B cell (primary cell): ENCODE results near the gene FMN1. TPM values are rescaled to one million over a fixed set of nuclear protein-coding genes. Genes with fewer than 3 reads are reported as not detected.

ENCODE experiments used
- ATAC-seq: fragments of 200-7000 bp; cut with Tn5 transposase; one replicate; pipeline ENCODE4 v1.10.0; 2021; ENCODE audit warnings: low read depth, mild to moderate bottlenecking, moderate number of reproducible peaks, moderate library complexity
- CTCF ChIA-PET: fragments of 350-600 bp; sonication (Branson Sonifier 250); formaldehyde crosslinking; loops from one replicate; lab custom pipeline; 2021; ENCODE audit warnings: antibody characterized with exemption, inconsistent platforms; lab: Charles Lee
- POLR2A ChIA-PET: fragments of 350-600 bp; sonication (Branson Sonifier 250); formaldehyde crosslinking; loops from one replicate; lab custom pipeline; 2021; ENCODE audit warnings: antibody characterized with exemption; lab: Charles Lee
- DNase-seq: peaks from one replicate; pipeline ENCODE4 v3.0.0; 2013
- H2AFZ ChIP-seq: 2 replicates; pipeline ENCODE4 v1.6.1; 2012; ENCODE audit warnings: mild to moderate bottlenecking, low read depth, low read length; ENCODE audit not compliant: insufficient read depth, poor library complexity, severe bottlenecking
- H3K27ac ChIP-seq, 2 donors: 1 replicate in 1 of 2; 2 replicates in 1 of 2; pipeline ENCODE4 v1.5.1; 2012 to 2013; ENCODE audit warnings: low read length in 2 of 2, mild to moderate bottlenecking in 2 of 2, moderate library complexity in 1 of 2
- H3K27me3 ChIP-seq, 4 experiments: fragments of 200-600 bp in 1 of 4; sonication (generic) in 1 of 4; replicated peaks in 1 of 4; 1 replicate in 2 of 4; 2 replicates in 2 of 4; pipeline versions ENCODE4 v1.6.1 to v1.7.0; 2013 to 2016; ENCODE audit warnings: low read length in 3 of 4, mild to moderate bottlenecking in 2 of 4, mixed read lengths in 1 of 4, moderate library complexity in 1 of 4; ENCODE audit not compliant: insufficient read depth in 4 of 4, control insufficient read depth in 3 of 4; ENCODE audit errors: control extremely low read depth in 1 of 4
- H3K36me3 ChIP-seq, 2 experiments: replicated peaks in 1 of 2; 1 replicate in 1 of 2; 2 replicates in 1 of 2; pipeline versions ENCODE4 v1.6.1 to v1.7.1; 2013; ENCODE audit warnings: low read length in 1 of 2; ENCODE audit not compliant: insufficient read depth in 2 of 2, control insufficient read depth in 1 of 2; ENCODE audit errors: control extremely low read depth in 1 of 2, extremely low read depth in 1 of 2
- H3K4me1 ChIP-seq, 2 donors: fragments of 200-600 bp in 1 of 2; sonication (generic) in 1 of 2; 1 replicate in 1 of 2; 2 replicates in 1 of 2; pipeline versions ENCODE4 v1.5.1 to v1.6.1; 2013 to 2017; ENCODE audit warnings: low read length in 2 of 2; ENCODE audit not compliant: control insufficient read depth in 2 of 2, insufficient read depth in 2 of 2
- H3K4me2 ChIP-seq: replicated peaks from 2 replicates; pipeline ENCODE3; 2012; ENCODE audit warnings: mild to moderate bottlenecking, low read depth, low read length; ENCODE audit not compliant: poor library complexity, severe bottlenecking
- H3K4me3 ChIP-seq, 5 experiments: fragments of 200-600 bp in 1 of 5; sonication (generic) in 1 of 5; 1 replicate in 3 of 5; 2 replicates in 2 of 5; pipeline versions ENCODE4 v1.5.1 to v1.7.0; 2011 to 2016; ENCODE audit warnings: low read length in 4 of 5, mild to moderate bottlenecking in 4 of 5, low read depth in 2 of 5, control low read depth in 1 of 5, moderate library complexity in 1 of 5; ENCODE audit not compliant: insufficient read depth in 1 of 5; ENCODE audit errors: control extremely low read depth in 1 of 5, extremely low read depth in 1 of 5
- H3K79me2 ChIP-seq: fragments of 200-600 bp; sonication (generic); one replicate; pipeline ENCODE4 v1.6.0; 2016; ENCODE audit warnings: low read length; ENCODE audit not compliant: control insufficient read depth, insufficient read depth
- H3K9ac ChIP-seq: fragments of 200-600 bp; sonication (generic); 2 replicates; pipeline ENCODE4 v1.6.1; 2017; ENCODE audit warnings: mild to moderate bottlenecking, low read length, moderate library complexity
- H3K9me3 ChIP-seq, 3 donors: one replicate each; pipeline versions ENCODE4 v1.6.1 to v1.7.1; 2013; ENCODE audit warnings: low read length in 2 of 3; ENCODE audit not compliant: control insufficient read depth in 2 of 3, insufficient read depth in 1 of 3; ENCODE audit errors: control extremely low read depth in 1 of 3
- H4K20me1 ChIP-seq: 2 replicates; pipeline ENCODE4 v1.6.0; 2012; ENCODE audit warnings: mild to moderate bottlenecking, low read length; ENCODE audit not compliant: insufficient read depth, control insufficient read depth, poor library complexity, severe bottlenecking
- H3K27ac Mint-ChIP-seq: one replicate; pipeline ENCODE4 v1.8.0; 2021; ENCODE audit warnings: mixed read lengths
- H3K27me3 Mint-ChIP-seq: one replicate; pipeline ENCODE4 v1.8.0; 2021; ENCODE audit warnings: mixed read lengths
- H3K4me1 Mint-ChIP-seq: one replicate; pipeline ENCODE4 v1.8.0; 2021; ENCODE audit warnings: mixed read lengths
- H3K4me3 Mint-ChIP-seq: one replicate; pipeline ENCODE4 v1.8.0; 2021; ENCODE audit warnings: mixed read lengths
- H3K9me3 Mint-ChIP-seq: one replicate; pipeline ENCODE4 v1.8.0; 2022; ENCODE audit warnings: mixed read lengths; ENCODE audit not compliant: insufficient read depth
- CTCF ChIP-seq: fragments of 200-600 bp; IDR thresholded peaks from one replicate; pipeline ENCODE4 v1.8.0; 2022; ENCODE audit warnings: antibody characterized with exemption, mild to moderate bottlenecking
- EZH2 ChIP-seq: IDR thresholded peaks from 2 replicates; pipeline ENCODE4 v1.6.1; 2012; ENCODE audit warnings: borderline replicate concordance, low read depth, mild to moderate bottlenecking, moderate library complexity, low read length; ENCODE audit not compliant: insufficient read depth, poor library complexity, severe bottlenecking
- WGBS: methylation state at CpG from one replicate; pipeline ENCODE4 v1.1.5; 2013; ENCODE audit warnings: missing lambda C conversion rate; ENCODE audit not compliant: insufficient coverage; 5-methylcytosine and 5-hydroxymethylcytosine counted together
- intact Hi-C: fragments of 100-400 bp; cut with micrococcal nuclease; formaldehyde crosslinking; loops from one replicate; pipeline ENCODE4 v1.10.0; 2022
- polyA plus RNA-seq: library from polyadenylated mRNA; depleted of rRNA; stranded (reverse); fragments of >200 nt; gene quantifications from 2 replicates; pipeline ENCODE4 v1.2.3, GENCODE V29; 2012
- total RNA-seq, 2 donors: library from RNA; stranded (reverse); fragments of 120-200 nt in 1 of 2; gene quantifications; 1 replicate in 1 of 2; 2 replicates in 1 of 2; pipeline versions ENCODE4 v1.2.3 to v1.2.4, GENCODE V29; 2013 to 2022

Gene FMN1
- total and polyA plus RNA-seq, 2 donors (not counting 1 experiment from before 2014, with no cell fraction given), result 0.21 to 0.96 TPM

DNA sequence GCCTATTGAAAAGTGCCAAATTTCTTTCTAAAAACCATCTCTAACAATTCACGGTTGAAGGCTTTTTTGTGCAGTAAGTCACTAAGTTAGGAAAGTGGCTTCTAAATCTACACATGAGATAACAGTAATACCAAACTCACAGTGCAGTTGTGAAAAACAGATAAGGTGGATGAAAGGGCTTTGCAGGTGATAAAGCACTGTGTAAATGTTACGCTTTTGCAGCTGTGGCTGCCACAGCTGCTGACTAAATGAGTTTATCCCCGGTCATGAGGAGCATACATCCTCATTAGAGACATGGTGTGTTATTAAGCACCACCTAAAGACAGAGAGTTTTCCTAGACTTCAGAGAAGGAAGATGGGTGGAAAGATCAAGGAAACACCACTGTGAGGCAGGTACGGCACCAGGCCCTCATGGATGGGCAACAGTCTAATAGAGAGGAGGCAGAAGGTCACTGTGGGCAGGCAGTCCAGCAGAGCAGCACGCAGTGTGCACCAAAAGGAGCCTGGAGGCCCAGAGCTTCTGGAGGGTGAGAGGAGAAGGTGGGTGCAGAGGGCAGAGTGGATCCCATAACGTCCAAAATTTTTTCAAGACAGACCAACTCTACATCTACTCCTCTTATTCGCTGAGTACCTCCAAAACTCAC lies 68.5 kb downstream of the FMN1 start:
- ATAC-seq (no peak), DNase-seq (no peak)
- ChIA-PET CTCF (no interaction called here), POLR2A (no interaction called here)
- no peak overlapping the region for H2AFZ ChIP-seq
- H3K4me1 ChIP-seq, result peaks cover 0 to 9% of the 10 kb centered on the region in 2 donors
- TF ChIP-seq EZH2, result no peak
- TF ChIP-seq CTCF, result no peak
- no peaks in the 10 kb centered on the region for H3K79me2 ChIP-seq
- H3K4me1 Mint-ChIP-seq, result peaks cover 12% of the 10 kb centered on the region
- no peak overlapping the region for H3K4me2 ChIP-seq
- H3K4me3 ChIP-seq, result no peak overlapping the region
- peaks cover 6% of the 10 kb centered on the region for H3K27me3 Mint-ChIP-seq
- intact Hi-C loops, result no loop called here
- H3K9ac ChIP-seq, result no peak overlapping the region
- H3K27ac ChIP-seq, result no peak overlapping the region
- no peaks in the 10 kb centered on the region for H4K20me1 ChIP-seq
- no peak overlapping the region for H3K27ac Mint-ChIP-seq
- H3K4me3 Mint-ChIP-seq, result no peak overlapping the region
- no peaks in the 10 kb centered on the region for H3K36me3 ChIP-seq
- whole genome bisulfite sequencing, result 26% methylated on average over 3 of the region's 7 CpGs
- no peaks in the 10 kb centered on the region for H3K27me3 ChIP-seq
- H3K9me3 ChIP-seq, result peaks cover 0 to 8% (median 1%) of the 10 kb centered on the region in 3 donors
- H3K9me3 Mint-ChIP-seq, result no peaks in the 10 kb centered on the region

GRCh38 chr15:33124811-33125210 lies 69.7 kb downstream of the FMN1 start:
- H3K27me3 Mint-ChIP-seq, result peaks cover 11% of the 10 kb centered on the region
- Histone ChIP-seq H2AFZ (no peak overlapping the region), H3K27ac (no peak overlapping the region), H3K9me3 (peaks cover 0 to 8% (median 1%) of the 10 kb centered on the region in 3 donors), H3K4me2 (no peak overlapping the region), H3K4me1 (peaks cover 0 to 9% of the 10 kb centered on the region in 2 donors), H3K9ac (no peak overlapping the region), H3K4me3 (no peak overlapping the region), H3K79me2 (no peaks in the 10 kb centered on the region), H4K20me1 (no peaks in the 10 kb centered on the region), H3K36me3 (no peaks in the 10 kb centered on the region), H3K27me3 (no peaks in the 10 kb centered on the region)
- intact Hi-C loops, result no loop called here
- ChIA-PET CTCF (no interaction called here), POLR2A (no interaction called here)
- H3K4me1 Mint-ChIP-seq, result peaks cover 12% of the 10 kb centered on the region
- no peak overlapping the region for H3K4me3 Mint-ChIP-seq
- H3K27ac Mint-ChIP-seq, result no peak overlapping the region
- TF ChIP-seq EZH2 (no peak), CTCF (no peak)
- H3K9me3 Mint-ChIP-seq, result no peaks in the 10 kb centered on the region
- WGBS, result no CpG with 5 or more reads among the region's 4 CpGs
- ATAC-seq (no peak), DNase-seq (no peak)
